HCT116 (cell line): ENCODE data around the gene RBM25. TPM values are rescaled to one million over a fixed set of nuclear protein-coding genes. Genes with fewer than 3 reads are reported as not detected.

Experiments
- ATAC-seq: fragments of 200-7000 bp; cut with Tn5 transposase; 2 replicates; pipeline ENCODE4 v1.9.1; 2020; ENCODE audit warnings: mild to moderate bottlenecking, moderate library complexity
- BruUV-seq: library from RNA; stranded (reverse); fragments of 400-500 nt; replicated peaks from 2 replicates; lab custom pipeline; 2021; lab: Mats Ljungman, UMichigan
- CTCF ChIA-PET: fragments of 300-600 bp; sonication (Branson Sonifier 250); formaldehyde crosslinking; loops from one replicate; lab custom pipeline; 2021; ENCODE audit warnings: antibody characterized with exemption; lab: Charles Lee
- POLR2A ChIA-PET: fragments of 300-600, 350-600 bp; sonication (Branson Sonifier 250); formaldehyde crosslinking; loops from one replicate; lab custom pipeline; 2021; ENCODE audit warnings: antibody characterized with exemption; lab: Charles Lee
- RAD21 ChIA-PET, 2 experiments: fragments of 300-600 bp; sonication (Branson Sonifier 250); formaldehyde crosslinking; loops; one replicate each; lab custom pipeline; 2023; ENCODE audit warnings: low total read pairs in 2 of 2; ENCODE audit not compliant: uncharacterized antibody in 2 of 2, unreplicated experiment in 2 of 2, low non-redundant PET in 1 of 2; lab: Charles Lee
- DNase-seq: peaks from one replicate; pipeline ENCODE4 v3.0.0-alpha.2; 2010; ENCODE audit warnings: low read depth, low spot score
- H2AFZ ChIP-seq: fragments of 200-600 bp; shearing (Covaris generic), sonication (generic); 2 replicates; pipeline ENCODE4 v1.6.1; 2017; ENCODE audit warnings: low read depth, mixed run types, mixed read lengths, antibody characterized with exemption, low read length; ENCODE audit not compliant: poor library complexity, severe bottlenecking
- H3K27ac ChIP-seq: 2 replicates; pipeline ENCODE4 v1.5.1; 2012; ENCODE audit warnings: low read depth, low read length
- H3K27me3 ChIP-seq: fragments of 200-600 bp; sonication (generic); 2 replicates; pipeline ENCODE4 v1.6.1; 2016; ENCODE audit warnings: mixed run types, low read length, mixed read lengths; ENCODE audit not compliant: insufficient read depth
- H3K36me3 ChIP-seq, 2 experiments: fragments of 200-500 bp in 1 of 2; fragments of 200-600 bp in 1 of 2; sonication (Bioruptor generic) in 1 of 2; sonication (generic) in 1 of 2; 2 replicates each; pipeline versions ENCODE4 v1.5.1 to v1.6.1; 2014 to 2016; ENCODE audit warnings: low read length in 2 of 2, inconsistent platforms in 1 of 2, mixed read lengths in 1 of 2, mixed run types in 1 of 2; ENCODE audit not compliant: insufficient read depth in 2 of 2, control insufficient read depth in 1 of 2
- H3K4me1 ChIP-seq, 2 experiments: fragments of 200-600 bp in 1 of 2; sonication (generic) in 1 of 2; 2 replicates each; pipeline versions ENCODE4 v1.5.1 to v1.6.1; 2012 to 2017; ENCODE audit warnings: low read length in 2 of 2, inconsistent platforms in 1 of 2, mild to moderate bottlenecking in 1 of 2, mixed read lengths in 1 of 2, mixed run types in 1 of 2, moderate library complexity in 1 of 2; ENCODE audit not compliant: insufficient read depth in 2 of 2, control insufficient read depth in 1 of 2
- H3K4me2 ChIP-seq: fragments of 200-600 bp; sonication (generic); 2 replicates; pipeline ENCODE4 v1.6.1; 2017; ENCODE audit warnings: mixed run types, low read length, mixed read lengths
- H3K4me3 ChIP-seq, 2 experiments: fragments of 200-600 bp in 1 of 2; sonication (generic) in 1 of 2; replicated peaks in 1 of 2; 2 replicates each; pipeline ENCODE4 v1.5.1; 2011 to 2016; ENCODE audit warnings: low read length in 2 of 2, control low read depth in 1 of 2, low read depth in 1 of 2, mild to moderate bottlenecking in 1 of 2, mixed read lengths in 1 of 2, mixed run types in 1 of 2
- H3K79me2 ChIP-seq: fragments of 200-600 bp; sonication (generic); 2 replicates; pipeline ENCODE4 v1.6.1; 2017; ENCODE audit warnings: mild to moderate bottlenecking, mixed run types, low read length, moderate library complexity, mixed read lengths; ENCODE audit not compliant: insufficient read depth
- H3K9ac ChIP-seq: fragments of 200-600 bp; sonication (generic); 2 replicates; pipeline ENCODE4 v1.6.1; 2016; ENCODE audit warnings: low read length, mixed read lengths
- H3K9me2 ChIP-seq: fragments of 200-600 bp; sonication (generic), shearing (Covaris generic); 2 replicates; pipeline ENCODE4 v1.6.1; 2017; ENCODE audit warnings: mixed run types, mild to moderate bottlenecking, moderate library complexity; ENCODE audit not compliant: insufficient read depth
- H3K9me3 ChIP-seq, 2 experiments: fragments of 200-500 bp in 1 of 2; fragments of 200-600 bp in 1 of 2; sonication (Bioruptor generic) in 1 of 2; sonication (generic) in 1 of 2; 2 replicates each; pipeline ENCODE4 v1.6.1; 2014 to 2017; ENCODE audit warnings: low read length in 2 of 2, mixed read lengths in 2 of 2, inconsistent platforms in 1 of 2, low read depth in 1 of 2, mild to moderate bottlenecking in 1 of 2, mixed run types in 1 of 2, moderate library complexity in 1 of 2; ENCODE audit not compliant: control insufficient read depth in 1 of 2, insufficient read depth in 1 of 2
- H4K20me1 ChIP-seq: fragments of 200-600 bp; sonication (generic), shearing (Covaris generic); 2 replicates; pipeline ENCODE4 v1.6.1; 2017; ENCODE audit warnings: mixed run types, mild to moderate bottlenecking, moderate library complexity; ENCODE audit not compliant: insufficient read depth
- ELF1 ChIP-seq: IDR thresholded peaks from 2 replicates; pipeline ENCODE4 v1.6.1; 2012; ENCODE audit warnings: low read depth, borderline replicate concordance
- EZH2 ChIP-seq: fragments of 200-600 bp; sonication (generic); IDR thresholded peaks from 2 replicates; pipeline ENCODE4 v1.6.1; 2017; ENCODE audit warnings: antibody characterized with exemption, mixed run types
- RAD21 ChIP-seq: IDR thresholded peaks from 2 replicates; pipeline ENCODE4 v1.6.1; 2012; ENCODE audit warnings: low read depth, mild to moderate bottlenecking
- SP1 ChIP-seq: IDR thresholded peaks from 2 replicates; pipeline ENCODE4 v1.6.1; 2012; ENCODE audit warnings: low read depth
- YY1 ChIP-seq: IDR thresholded peaks from 2 replicates; pipeline ENCODE4 v1.6.1; 2011; ENCODE audit warnings: low read length, low read depth, moderate library complexity, mild to moderate bottlenecking; ENCODE audit not compliant: insufficient replicate concordance; ENCODE audit errors: extremely low read depth
- ZNF274 ChIP-seq: fragments of 200-500 bp; sonication (Bioruptor generic); IDR thresholded peaks from 2 replicates; pipeline ENCODE4 v1.6.1; 2014; ENCODE audit warnings: mild to moderate bottlenecking, low read depth, low read length, inconsistent platforms
- intact Hi-C: fragments of 100-400 bp; cut with micrococcal nuclease; formaldehyde crosslinking; loops from 2 replicates; pipeline ENCODE4 v1.10.0; 2022
- total RNA-seq: library from RNA; stranded (reverse); gene quantifications from one replicate; pipeline ENCODE4 v1.2.1, GENCODE V29; 2021; ENCODE audit not compliant: unreplicated experiment
- TF ChIP-seq, protein P1 (sequence below), 3 experiments: fragments of 200-600 bp in 1 of 3; sonication (generic) in 1 of 3; IDR thresholded peaks in 2 of 3; conservative IDR thresholded peaks in 1 of 3; 2 replicates each; pipeline ENCODE4 v1.5.1; 2012 to 2017; ENCODE audit warnings: low read depth in 2 of 3, low read length in 2 of 3, antibody characterized with exemption in 1 of 3, borderline replicate concordance in 1 of 3, control low read depth in 1 of 3, mild to moderate bottlenecking in 1 of 3, mixed read lengths in 1 of 3, mixed run types in 1 of 3, moderate library complexity in 1 of 3; ENCODE audit not compliant: insufficient read depth in 1 of 3
- TF ChIP-seq, protein P2 (sequence below): IDR thresholded peaks from 2 replicates; pipeline ENCODE4 v1.6.1; 2012; ENCODE audit warnings: low read depth

The RBM25 gene
- total RNA-seq, 1 experiment from 2014 or later: 80.1 TPM

DNA sequence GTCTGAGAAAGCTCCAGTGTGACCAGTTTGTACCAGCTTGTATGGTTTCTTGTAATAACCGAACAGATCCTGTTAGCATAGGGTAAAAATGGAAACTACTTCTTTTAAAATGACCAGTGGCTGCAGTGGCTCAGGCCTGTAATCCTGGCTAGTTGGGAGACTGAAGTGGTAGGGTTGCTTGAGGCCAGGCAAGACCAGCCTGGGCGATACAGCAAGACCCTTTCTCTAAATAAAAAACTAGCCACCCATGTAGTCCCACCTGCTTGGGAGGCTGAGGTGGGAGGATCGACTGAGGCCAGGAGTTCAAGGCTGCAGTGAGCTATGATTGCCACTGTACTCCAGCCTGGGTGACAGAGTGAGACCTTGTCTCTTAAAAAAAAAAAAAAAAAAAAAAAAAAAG is 85.3 kb downstream of the RBM25 start:
- no peak for DNase-seq
- POLR2A ChIA-PET: no interaction called here
- H3K9ac ChIP-seq: no peak overlapping the region

More for the DNA sequence above, 85.3 kb downstream of the RBM25 start:
- Histone ChIP-seq H3K4me3 (no peak overlapping the region), H3K36me3 (peaks cover 0 to 3% of the 10 kb centered on the region in 2 experiments; a peak in 1 of 4 replicates), H3K79me2 (peaks cover 54% of the 10 kb centered on the region), H3K27me3 (no peaks in the 10 kb centered on the region), H3K4me2 (no peak overlapping the region), H2AFZ (no peak overlapping the region), H4K20me1 (no peaks in the 10 kb centered on the region), H3K9me2 (no peaks in the 10 kb centered on the region), H3K4me1 (peaks cover 4 to 20% of the 10 kb centered on the region in 2 experiments; a peak in 3 of 4 replicates), H3K27ac (no peak overlapping the region), H3K9me3 (no peaks in the 10 kb centered on the region)
- TF ChIP-seq, protein P1, sequence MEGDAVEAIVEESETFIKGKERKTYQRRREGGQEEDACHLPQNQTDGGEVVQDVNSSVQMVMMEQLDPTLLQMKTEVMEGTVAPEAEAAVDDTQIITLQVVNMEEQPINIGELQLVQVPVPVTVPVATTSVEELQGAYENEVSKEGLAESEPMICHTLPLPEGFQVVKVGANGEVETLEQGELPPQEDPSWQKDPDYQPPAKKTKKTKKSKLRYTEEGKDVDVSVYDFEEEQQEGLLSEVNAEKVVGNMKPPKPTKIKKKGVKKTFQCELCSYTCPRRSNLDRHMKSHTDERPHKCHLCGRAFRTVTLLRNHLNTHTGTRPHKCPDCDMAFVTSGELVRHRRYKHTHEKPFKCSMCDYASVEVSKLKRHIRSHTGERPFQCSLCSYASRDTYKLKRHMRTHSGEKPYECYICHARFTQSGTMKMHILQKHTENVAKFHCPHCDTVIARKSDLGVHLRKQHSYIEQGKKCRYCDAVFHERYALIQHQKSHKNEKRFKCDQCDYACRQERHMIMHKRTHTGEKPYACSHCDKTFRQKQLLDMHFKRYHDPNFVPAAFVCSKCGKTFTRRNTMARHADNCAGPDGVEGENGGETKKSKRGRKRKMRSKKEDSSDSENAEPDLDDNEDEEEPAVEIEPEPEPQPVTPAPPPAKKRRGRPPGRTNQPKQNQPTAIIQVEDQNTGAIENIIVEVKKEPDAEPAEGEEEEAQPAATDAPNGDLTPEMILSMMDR (IDR thresholded peaks at IDR 0.05 in 2 of 3, conservative IDR thresholded peaks at IDR 0.05 in 1 of 3; ENCODE audit: borderline replicate concordance in 1 of 3, insufficient read depth in 1 of 3, low read depth in 2 of 3, low read length in 2 of 3): no peak
- no peak for TF ChIP-seq ELF1
- no peak for TF ChIP-seq SP1
- no peak for TF ChIP-seq EZH2
- no peak for TF ChIP-seq RAD21
- no peak for TF ChIP-seq ZNF274
- no peak for TF ChIP-seq YY1
- TF ChIP-seq, protein P2, sequence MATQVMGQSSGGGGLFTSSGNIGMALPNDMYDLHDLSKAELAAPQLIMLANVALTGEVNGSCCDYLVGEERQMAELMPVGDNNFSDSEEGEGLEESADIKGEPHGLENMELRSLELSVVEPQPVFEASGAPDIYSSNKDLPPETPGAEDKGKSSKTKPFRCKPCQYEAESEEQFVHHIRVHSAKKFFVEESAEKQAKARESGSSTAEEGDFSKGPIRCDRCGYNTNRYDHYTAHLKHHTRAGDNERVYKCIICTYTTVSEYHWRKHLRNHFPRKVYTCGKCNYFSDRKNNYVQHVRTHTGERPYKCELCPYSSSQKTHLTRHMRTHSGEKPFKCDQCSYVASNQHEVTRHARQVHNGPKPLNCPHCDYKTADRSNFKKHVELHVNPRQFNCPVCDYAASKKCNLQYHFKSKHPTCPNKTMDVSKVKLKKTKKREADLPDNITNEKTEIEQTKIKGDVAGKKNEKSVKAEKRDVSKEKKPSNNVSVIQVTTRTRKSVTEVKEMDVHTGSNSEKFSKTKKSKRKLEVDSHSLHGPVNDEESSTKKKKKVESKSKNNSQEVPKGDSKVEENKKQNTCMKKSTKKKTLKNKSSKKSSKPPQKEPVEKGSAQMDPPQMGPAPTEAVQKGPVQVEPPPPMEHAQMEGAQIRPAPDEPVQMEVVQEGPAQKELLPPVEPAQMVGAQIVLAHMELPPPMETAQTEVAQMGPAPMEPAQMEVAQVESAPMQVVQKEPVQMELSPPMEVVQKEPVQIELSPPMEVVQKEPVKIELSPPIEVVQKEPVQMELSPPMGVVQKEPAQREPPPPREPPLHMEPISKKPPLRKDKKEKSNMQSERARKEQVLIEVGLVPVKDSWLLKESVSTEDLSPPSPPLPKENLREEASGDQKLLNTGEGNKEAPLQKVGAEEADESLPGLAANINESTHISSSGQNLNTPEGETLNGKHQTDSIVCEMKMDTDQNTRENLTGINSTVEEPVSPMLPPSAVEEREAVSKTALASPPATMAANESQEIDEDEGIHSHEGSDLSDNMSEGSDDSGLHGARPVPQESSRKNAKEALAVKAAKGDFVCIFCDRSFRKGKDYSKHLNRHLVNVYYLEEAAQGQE: no peak
- no peak for ATAC-seq
- no TSS peak for BruUV-seq
- intact Hi-C loops: no loop called here
- ChIA-PET CTCF (no interaction called here), RAD21 (interaction anchor here in 1 of 2 experiments (0.7 kb wide), 1 partner anchor 37 kb away, joined by 5 read pairs; no protein-coding TSS in a partner anchor)
